ENCODE data around the gene CCDC85A. TPM values are rescaled to one million over a fixed set of nuclear protein-coding genes. Genes with fewer than 3 reads are reported as not detected.

CCDC85A gene
- total and polyA plus RNA-seq, 2 experiments from 2014 or later, result 0.21 to 0.24 TPM

GRCh38 chr2:56230156-56230555, 46.4 kb downstream of the CCDC85A start:
- no peak overlapping the region for H3K27ac Mint-ChIP-seq
- H3K36me3 ChIP-seq (ENCODE audit: insufficient read depth), result no peaks in the 10 kb centered on the region
- H3K4me1 ChIP-seq (ENCODE audit: insufficient read depth), result no peaks in the 10 kb centered on the region; the same call in 1 of the 2 replicates
- H3K4me3 Mint-ChIP-seq, result no peak overlapping the region
- no peaks in the 10 kb centered on the region for H4K20me1 ChIP-seq (replicated peaks; ENCODE audit: insufficient read depth)
- peaks cover 1% of the 10 kb centered on the region for H3K27me3 Mint-ChIP-seq (ENCODE audit: insufficient read depth, low read depth, poor library complexity)
- H3K9me2 ChIP-seq (ENCODE audit: insufficient read depth), result no peaks in the 10 kb centered on the region
- H3K27me3 ChIP-seq (ENCODE audit: insufficient read depth), result no peaks in the 10 kb centered on the region
- H3K79me2 ChIP-seq (replicated peaks; ENCODE audit: insufficient read depth), result no peaks in the 10 kb centered on the region
- peaks cover 24% of the 10 kb centered on the region for H3K4me1 Mint-ChIP-seq
- H3K9me3 Mint-ChIP-seq, result no peaks in the 10 kb centered on the region
- no peak for ATAC-seq
- no peak overlapping the region for H3K4me2 ChIP-seq
- DNase-seq (ENCODE audit: low spot score), result no peak
- no peak for TF ChIP-seq REST (IDR thresholded peaks at IDR 0.05; ENCODE audit: unreplicated experiment)
- TF ChIP-seq EZH2 (IDR thresholded peaks at IDR 0.05; ENCODE audit: low read depth, unreplicated experiment), result no peak
- no peak for TF ChIP-seq ZNF114 (CRISPR knock-in tag; IDR thresholded peaks at IDR 0.05)
- no peak for TF ChIP-seq ZNF331 (CRISPR knock-in tag; IDR thresholded peaks at IDR 0.05; ENCODE audit: low read depth)
- no peak for TF ChIP-seq JUNB (IDR thresholded peaks at IDR 0.05; ENCODE audit: unreplicated experiment)
- no peak for TF ChIP-seq CREB1 (CRISPR knock-in tag; IDR thresholded peaks at IDR 0.05; ENCODE audit: low read depth)
- TF ChIP-seq CTCF (conservative IDR thresholded peaks at IDR 0.05; ENCODE audit: low read depth in 2 of 2), result no peak
- no peak for TF ChIP-seq STAT1 (IDR thresholded peaks at IDR 0.05; ENCODE audit: unreplicated experiment)
- TF ChIP-seq EZH2phosphoT487 (IDR thresholded peaks at IDR 0.05; ENCODE audit: unreplicated experiment), result no peak
- TF ChIP-seq POLR2AphosphoS5 (IDR thresholded peaks at IDR 0.05; ENCODE audit: low read depth), result no peak
- no peak for TF ChIP-seq ETS1 (IDR thresholded peaks at IDR 0.05)
- no peak for TF ChIP-seq ZNF462 (CRISPR knock-in tag; IDR thresholded peaks at IDR 0.05)
- H3K4me3 ChIP-seq, result no peak overlapping the region
- H3K36me3 Mint-ChIP-seq (ENCODE audit: low read depth), result no peaks in the 10 kb centered on the region
- H2AFZ ChIP-seq, result no peak overlapping the region
- no peak overlapping the region for H3K27ac ChIP-seq (ENCODE audit: low read depth)
- H3F3A ChIP-seq (replicated peaks; ENCODE audit: low read depth), result no peaks in the 10 kb centered on the region

Measured in GM23338 (cell line).